ENCODE results near the gene MEA1.
"Not testable (repeated sequence)": the region's sequence is repeated elsewhere in the genome, so short reads cannot be mapped to it uniquely, and the experiment has no call there.

- TF ChIP-seq POLR2A (IDR thresholded peaks at IDR 0.05): not testable (repeated sequence)
- TF ChIP-seq, protein P1, sequence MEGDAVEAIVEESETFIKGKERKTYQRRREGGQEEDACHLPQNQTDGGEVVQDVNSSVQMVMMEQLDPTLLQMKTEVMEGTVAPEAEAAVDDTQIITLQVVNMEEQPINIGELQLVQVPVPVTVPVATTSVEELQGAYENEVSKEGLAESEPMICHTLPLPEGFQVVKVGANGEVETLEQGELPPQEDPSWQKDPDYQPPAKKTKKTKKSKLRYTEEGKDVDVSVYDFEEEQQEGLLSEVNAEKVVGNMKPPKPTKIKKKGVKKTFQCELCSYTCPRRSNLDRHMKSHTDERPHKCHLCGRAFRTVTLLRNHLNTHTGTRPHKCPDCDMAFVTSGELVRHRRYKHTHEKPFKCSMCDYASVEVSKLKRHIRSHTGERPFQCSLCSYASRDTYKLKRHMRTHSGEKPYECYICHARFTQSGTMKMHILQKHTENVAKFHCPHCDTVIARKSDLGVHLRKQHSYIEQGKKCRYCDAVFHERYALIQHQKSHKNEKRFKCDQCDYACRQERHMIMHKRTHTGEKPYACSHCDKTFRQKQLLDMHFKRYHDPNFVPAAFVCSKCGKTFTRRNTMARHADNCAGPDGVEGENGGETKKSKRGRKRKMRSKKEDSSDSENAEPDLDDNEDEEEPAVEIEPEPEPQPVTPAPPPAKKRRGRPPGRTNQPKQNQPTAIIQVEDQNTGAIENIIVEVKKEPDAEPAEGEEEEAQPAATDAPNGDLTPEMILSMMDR (IDR thresholded peaks at IDR 0.05 in 4 of 5, conservative IDR thresholded peaks at IDR 0.05 in 1 of 5): not testable (repeated sequence)
Observed at GRCh38 chr6:42998205-42998604, 15.5 kb downstream of the MEA1 start.
